D721Med (cell line): Measurements from ENCODE around the gene TWSG1.

ENCODE experiments used
- DNase-seq: peaks from one replicate; pipeline ENCODE4 v3.0.0; 2011; ENCODE audit warnings: low spot score; ENCODE audit not compliant: insufficient read length
- FAIRE-seq: peaks from 2 replicates; lab custom pipeline; 2011; peaks lifted over from hg19 to GRCh38; lab: Jason Lieb, UNC
- CTCF ChIP-seq: IDR thresholded peaks from 2 replicates; pipeline ENCODE4 v1.5.1; 2012; ENCODE audit warnings: mild to moderate bottlenecking, control low read depth; ENCODE audit not compliant: insufficient read depth; ENCODE audit errors: missing control alignments

Gene TWSG1

GRCh38 chr18:9296233-9297006, 38.2 kb upstream of the TWSG1 start:
- no peak for TF ChIP-seq CTCF
- FAIRE-seq (no peak), DNase-seq (no peak)

GRCh38 chr18:9297007-9297393, 37.6 kb upstream of the TWSG1 start:
- no peak for TF ChIP-seq CTCF
- DNase-seq = no peak

GRCh38 chr18:9304388-9305070, 30.0 kb upstream of the TWSG1 start:
- TF ChIP-seq CTCF = no peak
- no peak for DNase-seq
- no peak for FAIRE-seq

More at GRCh38 chr18:9297007-9297393, 37.6 kb upstream of the TWSG1 start:
- FAIRE-seq = no peak

GRCh38 chr18:9319333-9319732, 15.2 kb upstream of the TWSG1 start:
- DNase-seq (no peak), FAIRE-seq (no peak)
- TF ChIP-seq CTCF = no peak

- DNase-seq (no peak), FAIRE-seq (no peak)
- TF ChIP-seq CTCF = no peak
Observed at GRCh38 chr18:9321017-9321452, 13.5 kb upstream of the TWSG1 start.

- FAIRE-seq = no peak
- DNase-seq = no peak
- TF ChIP-seq CTCF = no peak
Observed at GRCh38 chr18:9321736-9322135, 12.8 kb upstream of the TWSG1 start.

GRCh38 chr18:9322744-9323143, 11.8 kb upstream of the TWSG1 start:
- FAIRE-seq (no peak), DNase-seq (no peak)
- no peak for TF ChIP-seq CTCF
